ENCODE measurements around the gene GNL3.

Gene GNL3

GRCh38 chr3:52685285-52685708, 535 bp upstream of the GNL3 start:
- H3K9me3 ChIP-seq (ENCODE audit: control insufficient read depth, low read length), result no peaks in the 10 kb centered on the region
- no peaks in the 10 kb centered on the region for H3K4me1 ChIP-seq (ENCODE audit: control insufficient read depth, insufficient read depth, low read length, poor library complexity, severe bottlenecking)
- DNase-seq, result peak; percentile 76 to 81 (median 80)
- H3K27ac ChIP-seq (ENCODE audit: insufficient read depth, low read length, poor library complexity, severe bottlenecking), result peak overlapping the region; percentile 90
- no peaks in the 10 kb centered on the region for H3K27me3 ChIP-seq (replicated peaks; ENCODE audit: control insufficient read depth, insufficient read depth, low read length, poor library complexity, severe bottlenecking)
- peaks cover 41% of the 10 kb centered on the region for H3K36me3 ChIP-seq (ENCODE audit: control insufficient read depth, insufficient read depth, low read length)
- peak overlapping the region; percentile 50 for H3K4me3 ChIP-seq (ENCODE audit: insufficient read depth, low read depth, low read length, poor library complexity, severe bottlenecking)

- Histone ChIP-seq H3K36me3 (ENCODE audit: control insufficient read depth, insufficient read depth, low read length) (peaks cover 62% of the 10 kb centered on the region), H3K27ac (ENCODE audit: insufficient read depth, low read length, poor library complexity, severe bottlenecking) (peak overlapping the region; percentile 28)
- DNase-seq, result no peak
These were observed 2.4 kb downstream of the GNL3 start for GRCh38 chr3:52688266-52688665.

GRCh38 chr3:52689151-52689550, 3.3 kb downstream of the GNL3 start:
- H3K27me3 ChIP-seq (replicated peaks; ENCODE audit: control insufficient read depth, insufficient read depth, low read length, poor library complexity, severe bottlenecking), result no peaks in the 10 kb centered on the region
- peaks cover 70% of the 10 kb centered on the region for H3K36me3 ChIP-seq (ENCODE audit: control insufficient read depth, insufficient read depth, low read length)
- no peaks in the 10 kb centered on the region for H3K9me3 ChIP-seq (ENCODE audit: control insufficient read depth, low read length)
- H3K4me3 ChIP-seq (ENCODE audit: insufficient read depth, low read depth, low read length, poor library complexity, severe bottlenecking), result no peak overlapping the region
- no peak for DNase-seq
- H3K27ac ChIP-seq (ENCODE audit: insufficient read depth, low read length, poor library complexity, severe bottlenecking), result no peak overlapping the region
- no peaks in the 10 kb centered on the region for H3K4me1 ChIP-seq (ENCODE audit: control insufficient read depth, insufficient read depth, low read length, poor library complexity, severe bottlenecking)

More at GRCh38 chr3:52688266-52688665, 2.4 kb downstream of the GNL3 start:
- no peak overlapping the region for H3K4me3 ChIP-seq (ENCODE audit: insufficient read depth, low read depth, low read length, poor library complexity, severe bottlenecking)
- H3K4me1 ChIP-seq (ENCODE audit: control insufficient read depth, insufficient read depth, low read length, poor library complexity, severe bottlenecking), result no peaks in the 10 kb centered on the region
- no peaks in the 10 kb centered on the region for H3K27me3 ChIP-seq (replicated peaks; ENCODE audit: control insufficient read depth, insufficient read depth, low read length, poor library complexity, severe bottlenecking)
- H3K9me3 ChIP-seq (ENCODE audit: control insufficient read depth, low read length), result no peaks in the 10 kb centered on the region

GRCh38 chr3:52690560-52690959, 4.7 kb downstream of the GNL3 start:
- H3K27ac ChIP-seq (ENCODE audit: insufficient read depth, low read length, poor library complexity, severe bottlenecking), result no peak overlapping the region
- H3K4me1 ChIP-seq (ENCODE audit: control insufficient read depth, insufficient read depth, low read length, poor library complexity, severe bottlenecking), result no peaks in the 10 kb centered on the region
- no peaks in the 10 kb centered on the region for H3K9me3 ChIP-seq (ENCODE audit: control insufficient read depth, low read length)
- DNase-seq, result no peak
- no peaks in the 10 kb centered on the region for H3K27me3 ChIP-seq (replicated peaks; ENCODE audit: control insufficient read depth, insufficient read depth, low read length, poor library complexity, severe bottlenecking)
- H3K36me3 ChIP-seq (ENCODE audit: control insufficient read depth, insufficient read depth, low read length), result peaks cover 82% of the 10 kb centered on the region
- no peak overlapping the region for H3K4me3 ChIP-seq (ENCODE audit: insufficient read depth, low read depth, low read length, poor library complexity, severe bottlenecking)

GRCh38 chr3:52693071-52693470, 7.2 kb downstream of the GNL3 start:
- peaks cover 94% of the 10 kb centered on the region for H3K36me3 ChIP-seq (ENCODE audit: control insufficient read depth, insufficient read depth, low read length)
- no peaks in the 10 kb centered on the region for H3K4me1 ChIP-seq (ENCODE audit: control insufficient read depth, insufficient read depth, low read length, poor library complexity, severe bottlenecking)
- H3K9me3 ChIP-seq (ENCODE audit: control insufficient read depth, low read length), result no peaks in the 10 kb centered on the region
- no peak overlapping the region for H3K27ac ChIP-seq (ENCODE audit: insufficient read depth, low read length, poor library complexity, severe bottlenecking)
- no peak for DNase-seq
- H3K4me3 ChIP-seq (ENCODE audit: insufficient read depth, low read depth, low read length, poor library complexity, severe bottlenecking), result no peak overlapping the region
- H3K27me3 ChIP-seq (replicated peaks; ENCODE audit: control insufficient read depth, insufficient read depth, low read length, poor library complexity, severe bottlenecking), result no peaks in the 10 kb centered on the region

GRCh38 chr3:52694528-52695189, 8.8 kb downstream of the GNL3 start:
- no peaks in the 10 kb centered on the region for H3K9me3 ChIP-seq (ENCODE audit: control insufficient read depth, low read length)
- H3K4me1 ChIP-seq (ENCODE audit: control insufficient read depth, insufficient read depth, low read length, poor library complexity, severe bottlenecking), result no peaks in the 10 kb centered on the region
- no peaks in the 10 kb centered on the region for H3K27me3 ChIP-seq (replicated peaks; ENCODE audit: control insufficient read depth, insufficient read depth, low read length, poor library complexity, severe bottlenecking)
- H3K4me3 ChIP-seq (ENCODE audit: insufficient read depth, low read depth, low read length, poor library complexity, severe bottlenecking), result no peak overlapping the region
- H3K27ac ChIP-seq (ENCODE audit: insufficient read depth, low read length, poor library complexity, severe bottlenecking), result no peak overlapping the region
- peaks cover 81% of the 10 kb centered on the region for H3K36me3 ChIP-seq (ENCODE audit: control insufficient read depth, insufficient read depth, low read length)
- no peak for DNase-seq

GRCh38 chr3:52695798-52696671, 10.2 kb downstream of the GNL3 start:
- H3K36me3 ChIP-seq (ENCODE audit: control insufficient read depth, insufficient read depth, low read length), result peaks cover 71% of the 10 kb centered on the region
- no peaks in the 10 kb centered on the region for H3K27me3 ChIP-seq (replicated peaks; ENCODE audit: control insufficient read depth, insufficient read depth, low read length, poor library complexity, severe bottlenecking)
- H3K4me3 ChIP-seq (ENCODE audit: insufficient read depth, low read depth, low read length, poor library complexity, severe bottlenecking), result no peak overlapping the region
- H3K27ac ChIP-seq (ENCODE audit: insufficient read depth, low read length, poor library complexity, severe bottlenecking), result no peak overlapping the region
- no peaks in the 10 kb centered on the region for H3K9me3 ChIP-seq (ENCODE audit: control insufficient read depth, low read length)
- no peak for DNase-seq
- no peaks in the 10 kb centered on the region for H3K4me1 ChIP-seq (ENCODE audit: control insufficient read depth, insufficient read depth, low read length, poor library complexity, severe bottlenecking)

- Histone ChIP-seq H3K9me3 (ENCODE audit: control insufficient read depth, low read length) (no peaks in the 10 kb centered on the region), H3K36me3 (ENCODE audit: control insufficient read depth, insufficient read depth, low read length) (peaks cover 61% of the 10 kb centered on the region), H3K4me3 (ENCODE audit: insufficient read depth, low read depth, low read length, poor library complexity, severe bottlenecking) (no peak overlapping the region), H3K27ac (ENCODE audit: insufficient read depth, low read length, poor library complexity, severe bottlenecking) (no peak overlapping the region), H3K4me1 (ENCODE audit: control insufficient read depth, insufficient read depth, low read length, poor library complexity, severe bottlenecking) (no peaks in the 10 kb centered on the region), H3K27me3 (replicated peaks; ENCODE audit: control insufficient read depth, insufficient read depth, low read length, poor library complexity, severe bottlenecking) (no peaks in the 10 kb centered on the region)
- no peak for DNase-seq
These were observed 11.2 kb downstream of the GNL3 start for GRCh38 chr3:52696830-52697631.

- no peak for DNase-seq
- Histone ChIP-seq H3K9me3 (ENCODE audit: control insufficient read depth, low read length) (no peaks in the 10 kb centered on the region), H3K4me3 (ENCODE audit: insufficient read depth, low read depth, low read length, poor library complexity, severe bottlenecking) (no peak overlapping the region), H3K36me3 (ENCODE audit: control insufficient read depth, insufficient read depth, low read length) (peaks cover 55% of the 10 kb centered on the region), H3K27me3 (replicated peaks; ENCODE audit: control insufficient read depth, insufficient read depth, low read length, poor library complexity, severe bottlenecking) (no peaks in the 10 kb centered on the region), H3K27ac (ENCODE audit: insufficient read depth, low read length, poor library complexity, severe bottlenecking) (no peak overlapping the region), H3K4me1 (ENCODE audit: control insufficient read depth, insufficient read depth, low read length, poor library complexity, severe bottlenecking) (no peaks in the 10 kb centered on the region)
These were observed 11.8 kb downstream of the GNL3 start for GRCh38 chr3:52697632-52697965.
